Kasumi-1 (cell line): ENCODE measurements around the gene SMARCD1.

Experiments
- DNase-seq, 2 experiments: peaks; one replicate each; lab custom pipeline; 2025; lab: John Stamatoyannopoulos, UW

Gene SMARCD1

DNA sequence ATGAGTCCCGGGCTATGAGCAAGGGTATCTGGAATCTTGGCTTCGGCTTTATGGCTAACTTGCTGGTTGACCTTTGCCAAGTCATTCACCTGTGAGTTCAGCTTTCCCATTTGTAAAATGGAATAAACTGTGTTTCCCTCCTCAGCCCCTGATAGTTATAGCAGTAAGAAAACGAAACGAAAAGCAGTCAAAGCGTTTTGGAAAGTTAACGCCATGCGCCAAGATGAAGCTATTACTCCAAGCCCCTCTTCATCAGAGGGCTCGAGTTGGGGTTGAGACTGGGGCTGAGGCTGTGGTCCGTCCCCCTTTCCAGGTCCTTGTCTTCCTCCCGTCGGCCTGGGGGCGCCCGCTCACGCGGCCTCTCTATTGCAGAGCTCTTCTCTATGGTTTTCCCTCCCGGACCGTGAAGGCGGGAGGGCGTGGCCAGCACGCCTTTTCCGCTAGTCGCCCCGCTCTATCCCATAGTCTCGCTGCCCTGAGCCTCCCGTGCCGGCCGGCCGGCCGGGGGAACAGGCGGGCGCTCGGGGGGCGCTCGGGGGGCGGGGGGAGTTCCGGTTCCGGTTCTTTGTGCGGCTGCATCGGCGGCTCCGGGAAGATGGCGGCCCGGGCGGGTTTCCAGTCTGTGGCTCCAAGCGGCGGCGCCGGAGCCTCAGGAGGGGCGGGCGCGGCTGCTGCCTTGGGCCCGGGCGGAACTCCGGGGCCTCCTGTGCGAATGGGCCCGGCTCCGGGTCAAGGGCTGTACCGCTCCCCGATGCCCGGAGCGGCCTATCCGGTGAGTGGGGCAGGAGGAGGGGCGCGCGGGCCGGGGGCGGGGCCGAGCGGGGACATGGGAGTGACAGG, at the start of gene SMARCD1:
Gene SMARCD1, plus strand, starts transcription at position 568 of the 840 bp plus-strand sequence. Its CDS starts 28 bp downstream, at position 596.
- peak; percentile 91 to 97 for DNase-seq

DNA sequence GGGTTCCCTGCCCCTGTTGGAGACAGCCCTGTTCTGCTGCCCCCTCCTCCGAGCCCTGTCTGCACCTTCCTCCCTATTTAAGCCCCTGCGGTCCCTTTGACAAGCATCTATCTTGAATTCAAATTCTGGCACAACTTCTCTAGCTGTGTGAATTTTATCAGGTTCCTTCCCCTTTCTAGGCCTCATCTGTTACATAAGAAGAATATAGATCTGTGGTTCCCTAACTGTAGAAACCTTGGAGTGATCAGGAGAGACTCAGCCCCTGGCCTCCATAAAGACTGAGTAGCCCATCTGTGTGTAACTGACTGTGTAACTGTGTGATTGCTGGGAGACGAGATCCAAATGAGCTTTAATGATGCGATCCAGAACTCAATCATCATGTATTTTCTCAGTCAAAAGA, 46.8 kb upstream of the SMARCD1 start:
- peak; percentile 39 to 44 for DNase-seq

DNA sequence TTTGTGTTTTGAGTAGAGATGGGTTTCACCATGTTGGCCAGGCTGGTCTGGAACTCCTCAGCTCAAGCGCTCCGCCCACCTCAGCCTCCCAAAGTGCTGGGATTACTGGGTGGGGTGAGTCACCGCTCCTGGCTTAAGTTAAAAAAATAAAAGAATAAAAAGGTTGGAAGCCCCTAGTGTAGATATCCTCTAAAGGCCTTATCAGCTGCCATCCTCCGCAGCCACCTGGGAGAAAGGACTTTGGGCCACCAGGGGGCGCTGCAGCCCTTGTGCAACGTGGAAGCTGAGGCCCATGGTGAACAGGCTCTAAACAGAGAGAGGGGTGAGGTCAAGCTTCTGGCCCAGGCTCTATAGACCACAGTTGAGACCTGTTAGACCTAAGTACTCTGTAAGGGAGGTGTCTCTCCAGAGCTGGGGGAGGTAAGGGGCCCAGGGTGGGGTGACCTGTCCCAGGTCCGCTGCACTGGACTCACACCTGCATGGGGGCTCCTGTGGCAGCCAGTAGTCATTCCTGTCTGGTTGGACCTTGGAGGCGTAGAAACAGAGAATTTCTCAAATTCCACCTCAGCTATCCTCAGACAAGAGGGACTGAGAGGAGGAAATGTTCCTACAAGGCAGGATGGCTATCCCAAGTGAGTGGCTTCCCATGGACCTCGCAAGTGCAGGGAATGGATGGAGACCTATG, 45.8 kb upstream of the SMARCD1 start:
- DNase-seq = peak; percentile 73 to 74

DNA sequence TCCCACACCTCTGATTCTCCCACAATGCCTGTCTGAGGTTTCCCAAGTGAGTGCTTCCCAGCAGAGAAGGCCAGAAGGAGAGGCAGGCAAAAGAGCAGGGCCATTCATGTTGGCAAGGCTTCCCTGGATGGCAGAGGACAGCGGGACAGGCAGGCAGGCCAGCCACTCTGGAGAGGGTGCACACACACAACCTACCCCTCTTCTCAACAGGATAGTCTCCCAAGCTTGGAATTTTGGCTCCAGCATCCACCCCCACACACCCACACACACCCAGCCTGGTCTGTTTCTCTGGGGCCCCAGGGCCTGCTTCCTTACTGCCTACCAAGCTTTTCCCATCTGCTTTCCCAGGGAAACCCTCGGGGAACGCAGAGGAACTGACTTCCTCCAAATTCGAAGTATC, 44.5 kb upstream of the SMARCD1 start:
- DNase-seq = no peak

DNA sequence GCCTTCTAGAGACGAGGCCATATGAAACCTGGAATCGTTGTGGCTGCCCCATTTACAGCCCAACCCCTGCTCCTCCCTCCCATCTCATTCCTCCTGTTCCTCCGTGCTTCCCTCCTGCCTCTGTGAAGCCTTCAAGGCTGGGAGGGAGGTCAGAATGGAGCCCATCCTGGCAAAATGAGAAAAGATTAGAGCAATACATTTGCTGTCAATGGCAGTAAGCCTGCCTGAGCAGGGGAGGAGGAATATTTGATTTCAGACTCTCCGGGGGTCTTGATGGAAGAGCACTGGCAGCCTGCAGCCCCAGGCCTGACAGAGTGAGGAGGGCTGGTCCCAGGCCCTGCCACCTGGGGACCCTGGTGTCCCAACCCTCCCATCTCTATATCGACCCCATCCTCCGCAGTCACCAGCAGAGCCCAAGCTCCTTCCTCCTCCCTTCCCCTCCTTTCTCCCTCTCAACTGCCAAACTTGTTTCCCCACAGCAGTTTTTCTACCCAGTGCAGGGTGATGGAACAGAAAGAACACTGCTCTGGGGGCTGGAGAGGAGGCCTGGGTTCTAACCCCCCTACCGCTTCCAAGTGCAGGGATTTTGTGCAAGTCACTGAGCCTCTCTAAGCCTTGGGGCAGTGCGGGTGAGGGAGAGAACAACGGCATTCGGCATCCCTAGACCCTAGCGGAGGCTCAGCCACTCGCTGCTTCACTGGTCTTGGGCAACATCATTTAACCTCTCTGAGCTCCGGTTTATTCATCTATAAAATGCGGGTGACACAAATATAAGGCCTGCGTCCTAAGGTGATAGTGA, 43.9 kb upstream of the SMARCD1 start:
- DNase-seq = no peak

DNA sequence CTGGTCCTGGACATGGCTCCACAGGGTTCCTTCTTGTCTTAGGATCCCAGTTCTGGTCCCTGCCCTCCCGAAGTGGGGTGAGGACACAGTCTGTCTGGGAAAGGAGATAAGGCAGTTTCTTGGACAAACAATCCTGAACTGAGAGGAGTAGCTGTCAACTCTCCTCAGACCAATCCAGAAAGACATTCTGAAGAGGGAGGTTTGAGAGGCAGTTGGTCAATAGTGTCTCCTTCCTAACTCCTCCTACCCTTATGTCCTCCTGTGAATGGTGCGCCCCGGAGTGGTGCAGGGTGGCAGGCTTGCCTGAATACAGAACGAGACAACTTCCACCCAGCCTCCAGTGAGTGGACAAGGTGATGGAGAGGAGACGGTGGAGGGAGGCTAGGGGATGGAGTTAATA, 43.2 kb upstream of the SMARCD1 start:
- DNase-seq = no peak

DNA sequence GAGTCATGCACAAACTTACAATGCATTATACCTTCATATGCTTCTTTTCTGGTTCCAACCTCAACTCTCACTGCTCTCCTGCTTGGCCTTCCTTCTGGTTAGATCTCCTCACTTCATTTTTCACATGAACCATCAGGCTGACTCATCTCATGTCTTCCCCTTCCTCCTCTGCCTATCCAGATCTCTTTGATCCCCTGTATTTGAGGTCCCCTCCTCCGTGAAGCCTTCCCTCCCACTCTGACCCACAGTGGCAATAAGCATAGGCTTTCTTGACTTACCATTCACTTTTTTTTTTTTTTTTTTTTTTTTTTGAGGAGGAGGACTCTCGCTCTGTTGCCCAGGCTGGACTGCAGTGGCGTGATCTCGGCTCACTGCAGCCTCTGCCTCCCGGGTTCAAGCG, 42.4 kb upstream of the SMARCD1 start:
- no peak for DNase-seq

DNA sequence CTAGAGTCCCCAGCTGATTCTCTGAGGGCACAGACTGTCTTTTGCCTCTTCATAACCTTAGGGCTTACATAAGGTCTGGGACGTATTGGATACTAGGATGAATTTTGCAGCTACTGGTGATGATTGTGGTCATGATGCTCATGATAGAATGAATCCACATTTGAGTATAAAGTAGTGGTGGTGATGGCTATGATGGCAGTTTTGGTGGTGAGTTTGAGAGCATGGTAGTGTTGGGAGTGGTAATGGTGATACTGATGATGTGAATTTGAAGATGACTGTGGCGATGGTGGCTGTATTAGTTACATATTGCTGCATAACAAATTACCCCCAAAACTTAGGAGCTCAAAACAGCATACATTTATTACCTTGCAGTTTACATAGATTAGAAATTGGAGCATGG, 41.8 kb upstream of the SMARCD1 start:
- no peak for DNase-seq

DNA sequence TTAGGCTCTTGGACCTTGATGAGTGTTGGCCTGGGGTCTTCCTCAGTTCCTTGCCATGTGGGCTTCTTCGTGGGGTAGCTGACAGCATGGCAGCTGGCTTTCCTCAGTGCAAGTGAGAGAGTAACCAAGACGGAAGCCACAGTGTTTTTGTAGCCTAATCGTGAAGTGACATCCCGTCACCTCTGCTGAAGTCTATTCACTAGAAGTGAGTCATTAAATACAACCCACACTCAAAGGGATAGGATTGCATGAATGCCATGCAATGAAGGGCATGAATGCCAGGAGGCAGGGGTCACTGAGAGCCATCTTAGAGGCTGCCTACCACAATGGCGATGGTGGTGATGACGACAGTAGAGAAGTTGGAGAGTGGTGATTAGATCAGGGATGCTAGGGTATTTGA, 41.3 kb upstream of the SMARCD1 start:
- DNase-seq = no peak

DNA sequence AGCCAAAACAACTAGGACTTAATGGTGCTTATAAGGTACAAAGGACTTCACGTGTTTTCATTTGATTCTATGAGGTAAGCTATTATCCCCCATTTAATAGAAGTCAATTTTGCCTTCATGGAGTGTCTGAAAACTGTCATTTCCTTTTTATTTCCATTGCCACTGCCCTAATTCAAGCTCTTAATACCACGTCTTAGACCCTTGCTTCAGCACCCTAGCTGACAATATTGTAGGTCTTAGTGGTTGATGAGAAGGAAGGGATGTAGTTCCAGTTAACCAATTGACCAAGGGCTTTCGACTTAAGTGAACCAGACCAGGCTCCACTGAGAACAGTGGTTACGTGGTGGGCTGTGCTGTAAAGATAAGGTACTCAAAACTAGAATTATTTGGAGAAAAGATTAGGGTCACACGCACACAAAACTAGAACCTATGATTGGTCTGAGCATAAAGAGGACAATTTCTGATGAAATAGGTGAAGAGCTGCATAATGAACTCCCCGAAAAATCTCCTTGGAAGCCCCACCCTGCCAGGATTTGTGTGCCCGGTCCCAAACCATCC, 37.4 kb upstream of the SMARCD1 start:
- no peak for DNase-seq

DNA sequence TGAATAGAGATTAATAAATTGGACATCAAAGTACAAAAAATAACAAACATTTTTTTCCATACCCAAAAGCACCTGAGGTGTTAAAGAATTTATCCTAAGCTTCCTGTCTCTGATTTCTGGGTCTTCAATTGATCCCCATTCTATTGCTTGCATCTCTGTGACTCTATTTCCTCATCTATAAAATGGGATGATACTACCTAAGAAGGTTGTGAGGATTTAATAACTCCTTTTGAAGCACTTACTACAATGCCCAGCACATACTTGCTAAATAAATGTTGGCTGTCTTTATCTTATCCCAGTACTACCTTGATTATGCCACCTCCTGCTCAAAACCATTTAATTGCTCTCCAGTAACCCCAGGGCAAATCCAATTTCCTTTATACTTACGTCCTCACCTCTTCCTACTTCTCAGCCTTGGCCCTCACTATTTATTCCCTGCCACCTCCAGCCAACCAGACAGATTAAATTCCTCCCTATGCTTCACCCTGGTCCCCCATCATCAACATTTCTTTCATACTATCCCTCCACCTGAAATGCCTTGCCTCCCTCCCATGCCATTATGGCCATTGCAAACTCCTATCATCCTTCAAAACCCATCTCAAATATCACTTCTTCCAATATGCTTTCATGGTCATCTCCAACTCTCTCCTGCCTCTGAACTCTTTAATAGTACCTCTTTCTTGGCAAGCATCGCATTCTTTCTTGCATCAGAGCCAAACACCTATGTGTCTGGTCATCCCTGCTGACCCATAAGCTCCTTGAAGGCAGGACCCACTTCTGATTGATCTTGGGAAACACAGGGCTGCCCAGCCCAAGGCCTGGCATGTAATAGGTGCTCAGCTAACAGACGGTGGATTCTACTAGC, 35.7 kb upstream of the SMARCD1 start:
- DNase-seq = no peak

DNA sequence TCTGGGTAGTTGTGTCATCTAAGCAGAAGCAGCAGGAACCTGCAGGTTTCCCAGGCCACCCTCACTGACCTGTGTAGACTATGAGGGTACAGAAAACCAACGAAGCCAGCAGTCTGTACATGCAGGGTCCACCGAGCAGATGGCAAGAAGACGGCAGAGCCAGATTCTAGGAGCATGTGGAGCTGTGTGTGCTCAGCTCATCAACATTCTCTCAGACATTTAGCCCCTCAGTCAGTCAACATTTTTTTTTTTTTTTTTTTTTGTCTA, 35.1 kb upstream of the SMARCD1 start:
- DNase-seq = no peak

DNA sequence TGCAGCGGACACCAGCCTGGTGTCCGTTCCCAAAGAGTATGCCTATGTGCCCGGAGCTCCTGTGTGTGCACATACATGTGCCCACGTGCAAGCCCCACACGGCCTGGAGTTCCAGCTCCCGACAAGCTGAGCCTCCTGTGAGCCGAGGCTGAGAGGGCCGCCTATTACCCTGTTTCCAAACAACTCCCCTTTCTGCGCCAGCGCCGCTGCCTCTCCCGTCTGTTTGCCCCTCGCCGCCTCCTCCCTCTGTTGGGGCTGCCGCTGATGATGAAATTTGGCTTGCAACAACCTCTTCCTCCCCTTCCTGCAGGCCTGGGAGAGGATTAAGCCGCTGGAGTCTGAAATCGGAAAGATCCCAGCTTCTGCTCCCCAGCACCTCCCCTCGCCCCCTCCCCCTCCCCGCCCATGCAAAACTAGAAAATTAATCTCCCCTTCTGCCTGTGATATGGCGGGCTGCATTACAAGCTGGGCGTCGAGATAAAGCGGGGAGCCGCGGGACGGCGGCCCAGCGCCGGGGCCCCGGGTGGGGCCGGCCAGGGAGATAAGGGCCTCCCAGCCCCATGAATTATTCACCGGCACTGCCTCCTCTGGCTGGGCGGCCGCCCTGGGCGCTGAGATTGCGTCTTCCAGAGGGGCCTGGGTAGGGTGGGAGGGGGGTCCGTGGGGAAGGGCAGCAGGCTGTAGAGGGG, 34.6 kb upstream of the SMARCD1 start:
- peak; percentile 91 to 93 for DNase-seq

DNA sequence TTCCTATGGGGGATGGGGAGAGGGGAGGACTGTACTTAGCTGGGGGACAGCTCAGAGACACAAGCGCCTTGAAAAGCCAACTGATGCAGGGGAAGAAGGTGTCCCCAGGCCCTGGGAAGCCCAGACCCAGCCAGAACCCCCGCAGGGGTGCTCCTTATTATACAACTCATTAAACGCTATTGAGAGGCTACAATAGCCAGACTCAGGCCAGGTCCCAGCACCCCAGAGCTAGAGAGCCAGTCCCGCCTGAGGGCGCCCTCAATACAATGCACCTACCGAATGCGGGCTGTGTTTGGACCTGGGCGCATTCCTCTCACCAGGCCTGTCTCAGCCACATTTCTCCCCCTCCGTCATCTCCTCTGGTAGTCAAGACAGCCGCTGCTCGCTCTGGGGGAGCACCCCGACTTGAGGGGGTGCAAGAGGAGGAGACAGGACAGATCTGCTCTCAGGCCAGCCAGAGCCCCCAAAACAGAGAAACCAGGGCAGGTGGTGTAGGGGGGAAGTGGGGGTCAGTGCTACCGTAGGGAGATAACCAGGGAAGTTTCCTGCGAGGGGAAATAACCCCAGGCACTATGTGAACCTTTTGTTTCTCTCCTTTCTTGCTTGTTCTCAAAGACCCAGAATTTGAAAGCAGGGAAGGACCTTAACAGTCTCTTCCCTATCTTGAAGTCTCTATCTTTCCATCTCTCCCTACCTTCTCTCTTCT, 33.9 kb upstream of the SMARCD1 start:
- DNase-seq = no peak

DNA sequence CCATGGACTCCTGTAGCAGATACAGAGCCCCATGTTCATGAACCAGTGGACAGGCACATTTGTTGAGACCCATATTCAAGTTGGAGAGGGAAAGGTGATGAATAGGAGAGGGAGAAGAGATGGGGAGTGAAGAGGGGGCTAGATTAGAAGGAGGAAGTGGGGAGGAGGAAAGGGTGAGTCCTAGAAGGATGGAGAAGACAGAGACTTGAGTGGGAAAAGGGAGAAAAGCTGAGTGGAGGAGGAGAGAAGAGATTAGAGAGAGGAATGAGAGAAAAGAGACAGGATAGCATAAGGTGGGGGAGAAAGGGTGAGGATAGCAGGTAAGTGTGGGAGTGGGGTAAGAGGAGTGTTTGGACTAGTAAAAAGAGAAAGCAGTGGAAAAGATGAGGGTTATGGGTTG, 32.6 kb upstream of the SMARCD1 start:
- no peak for DNase-seq

DNA sequence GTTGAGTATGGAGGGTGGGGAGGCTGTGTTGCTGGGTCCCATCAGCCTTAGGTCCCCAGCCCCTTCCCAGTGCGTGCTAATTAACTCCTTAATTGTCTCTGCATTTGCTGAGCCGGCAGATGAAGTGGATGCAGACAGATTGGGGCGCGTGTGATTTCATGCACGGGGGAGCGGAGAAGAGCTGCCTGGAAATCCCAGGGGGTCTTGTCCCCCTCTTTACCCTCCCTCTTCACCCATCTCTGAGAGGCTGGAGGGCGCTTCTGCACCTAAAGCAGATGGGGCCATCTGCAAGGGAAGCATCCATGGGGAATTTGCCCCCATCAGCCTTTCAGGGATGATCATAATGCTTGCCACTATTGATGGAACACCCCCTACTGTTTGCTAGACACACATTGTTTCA, 32.2 kb upstream of the SMARCD1 start:
- DNase-seq = no peak

DNA sequence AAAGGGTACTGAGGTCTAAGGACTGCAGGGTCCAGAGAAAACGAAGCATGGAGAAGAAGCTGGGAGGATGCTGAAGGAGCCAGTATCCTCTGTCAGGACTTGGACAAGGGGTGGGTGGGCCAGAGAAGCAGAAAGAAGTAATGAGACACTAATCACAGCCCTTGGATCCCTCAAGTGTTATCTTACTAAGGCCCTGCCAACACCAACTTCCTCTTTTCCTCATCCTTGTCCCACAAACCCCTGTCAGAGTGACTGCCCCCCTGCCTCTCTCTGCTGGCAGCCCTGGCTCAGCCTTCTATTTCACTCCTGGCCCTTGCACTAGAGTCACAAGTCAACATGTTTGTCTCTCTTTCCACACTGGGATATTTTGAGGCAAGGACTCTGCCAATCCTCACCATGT, 31.6 kb upstream of the SMARCD1 start:
- DNase-seq = peak; percentile 89 to 95

DNA sequence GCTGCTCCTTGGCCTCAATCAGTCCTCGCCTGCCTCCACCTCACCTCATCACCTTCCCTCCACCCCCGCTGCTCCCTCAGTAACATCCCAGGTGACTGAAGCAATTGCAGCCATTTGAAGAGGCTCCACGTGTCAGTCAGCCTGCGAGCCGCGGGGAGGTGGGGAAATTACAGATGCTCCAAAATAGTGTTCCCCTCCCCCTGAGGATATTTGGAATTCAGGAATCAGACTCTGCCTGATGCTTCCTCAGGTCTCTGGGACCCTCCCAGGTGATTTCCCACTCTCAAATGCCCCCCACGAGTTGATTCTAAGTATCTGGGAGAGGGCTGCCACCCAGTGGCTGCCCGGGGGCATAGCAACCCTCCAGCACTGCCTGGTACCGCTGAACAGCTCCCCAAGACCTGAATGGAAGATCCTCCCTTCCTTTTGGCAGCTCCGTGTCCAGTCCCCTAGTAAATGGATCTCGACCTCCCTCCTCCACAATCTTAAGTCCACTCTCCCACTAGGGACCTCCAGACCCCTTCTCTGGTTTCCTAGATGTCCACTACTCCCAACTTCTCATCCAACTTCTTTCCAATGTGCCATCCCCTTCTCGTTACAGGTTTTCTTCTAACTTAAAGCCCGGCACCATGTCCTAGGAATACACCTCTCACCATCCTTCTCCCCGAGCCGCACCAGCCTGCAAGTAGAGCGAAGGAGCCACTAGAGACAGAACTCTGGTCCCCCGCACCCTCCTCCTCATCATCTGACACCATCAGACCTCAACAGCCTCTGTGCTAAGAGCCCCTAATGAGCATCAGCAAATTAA, 29.1 kb upstream of the SMARCD1 start:
- peak; percentile 51 to 58 for DNase-seq

DNA sequence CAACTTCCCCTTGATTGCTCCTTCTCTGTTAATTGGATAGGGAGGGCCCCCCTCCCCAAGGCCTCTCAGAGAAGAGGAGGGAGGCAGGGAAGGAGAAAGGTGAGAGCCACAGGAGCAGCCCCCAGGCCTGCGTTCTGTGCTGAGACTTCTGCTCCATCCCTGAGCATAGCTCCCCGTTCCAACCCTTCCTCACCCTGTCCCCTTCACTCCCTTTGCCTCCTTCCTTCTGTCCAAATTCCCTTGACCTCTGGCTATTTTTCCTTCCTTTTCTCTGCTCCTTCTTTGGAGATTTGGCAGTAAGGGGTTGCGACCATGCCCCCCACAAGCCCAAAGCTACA, 28.5 kb upstream of the SMARCD1 start:
- no peak for DNase-seq
